IMR-90 (cell line): Measurements from ENCODE around the gene MFNG.

Experiments used
- CTCF ChIP-seq: conservative IDR thresholded peaks from 2 replicates; pipeline ENCODE4 v1.5.1; 2012; ENCODE audit warnings: mild to moderate bottlenecking, low read depth, low read length, improper control_type of control experiment
- MAFK ChIP-seq: IDR thresholded peaks from 2 replicates; pipeline ENCODE4 v1.6.1; 2012; ENCODE audit warnings: low read depth, low read length, improper control_type of control experiment
- MAZ ChIP-seq: IDR thresholded peaks from 2 replicates; pipeline ENCODE4 v1.6.1; 2012; ENCODE audit warnings: low read depth, mild to moderate bottlenecking, low read length, improper control_type of control experiment, moderate library complexity, borderline replicate concordance
- NFE2L2 ChIP-seq: fragments of 150-350 bp; IDR thresholded peaks from 2 replicates; pipeline ENCODE4 v1.6.1; 2016; ENCODE audit warnings: low read depth, mild to moderate bottlenecking, low read length
- POLR2A ChIP-seq: IDR thresholded peaks from 2 replicates; pipeline ENCODE4 v1.6.1; 2012; ENCODE audit warnings: mild to moderate bottlenecking, low read depth, low read length
- RAD21 ChIP-seq: IDR thresholded peaks from 2 replicates; pipeline ENCODE4 v1.6.1; 2012; ENCODE audit warnings: low read length, improper control_type of control experiment
- TF ChIP-seq, protein P1 (sequence below): fragments of 150-350 bp; IDR thresholded peaks from 2 replicates; pipeline ENCODE4 v1.6.1; 2017; ENCODE audit warnings: mild to moderate bottlenecking, antibody characterized with exemption, low read length, low read depth

DNA sequence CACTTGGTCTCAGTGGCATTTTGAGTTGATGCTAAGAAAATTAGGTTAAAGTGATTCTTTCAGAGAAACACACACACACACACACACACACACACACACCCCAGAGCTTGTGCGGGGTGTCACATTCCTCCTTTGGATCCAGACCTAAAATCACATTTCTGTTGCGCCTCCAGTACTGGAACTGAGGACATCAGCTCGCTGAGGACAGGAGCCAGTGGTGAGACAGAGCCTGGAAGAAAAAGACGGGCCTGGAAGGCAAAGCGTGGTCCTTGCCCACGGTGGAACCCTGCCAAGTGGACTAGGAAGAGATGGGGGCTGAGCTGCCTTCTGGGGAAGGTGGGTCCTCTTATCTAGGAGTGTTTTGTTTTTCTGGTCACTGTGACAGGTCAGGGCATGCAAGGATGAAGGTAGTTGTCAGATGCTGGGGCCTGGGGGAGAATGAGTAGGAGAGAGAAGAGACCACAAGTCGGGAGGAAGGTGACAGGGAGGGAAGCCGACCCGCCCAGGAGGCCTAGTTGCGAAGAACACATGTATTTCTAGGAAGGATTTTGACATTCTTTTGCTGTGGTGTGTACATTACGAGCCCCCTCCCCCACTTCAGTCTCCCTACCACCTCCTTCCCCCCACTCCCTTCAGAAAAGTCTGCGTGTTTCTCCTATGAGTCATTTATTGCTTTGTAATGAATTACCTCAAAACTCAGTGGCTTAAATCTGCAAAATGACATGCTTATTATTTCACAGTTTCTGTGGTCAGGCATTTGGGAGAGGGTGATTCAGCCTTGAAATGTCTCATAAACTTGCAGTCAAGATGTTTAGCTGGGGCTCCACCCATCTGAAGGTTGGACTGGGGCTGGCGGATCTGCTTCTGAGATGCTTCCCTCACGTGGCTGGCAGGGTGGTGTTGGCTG is 54.1 kb downstream of the MFNG start:
- TF ChIP-seq POLR2A (no peak), CTCF (no peak), NFE2L2 (0 out of 2 replicates have a peak, but pooled peaks have one; percentile 0), MAFK (peak; percentile 37), RAD21 (no peak), MAZ (peak; percentile 69; the same call in 1 of the 2 replicates)
- TF ChIP-seq, protein P1, sequence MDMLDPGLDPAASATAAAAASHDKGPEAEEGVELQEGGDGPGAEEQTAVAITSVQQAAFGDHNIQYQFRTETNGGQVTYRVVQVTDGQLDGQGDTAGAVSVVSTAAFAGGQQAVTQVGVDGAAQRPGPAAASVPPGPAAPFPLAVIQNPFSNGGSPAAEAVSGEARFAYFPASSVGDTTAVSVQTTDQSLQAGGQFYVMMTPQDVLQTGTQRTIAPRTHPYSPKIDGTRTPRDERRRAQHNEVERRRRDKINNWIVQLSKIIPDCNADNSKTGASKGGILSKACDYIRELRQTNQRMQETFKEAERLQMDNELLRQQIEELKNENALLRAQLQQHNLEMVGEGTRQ: no peak; the same call in none of the 2 replicates
